Thyroid gland (tissue), 4 donors: Measurements from ENCODE around the gene PRKAG1. TPM values are rescaled to one million over a fixed set of nuclear protein-coding genes. Genes with fewer than 3 reads are reported as not detected.

ENCODE experiments used
- DNase-seq, 2 donors: peaks; one replicate each; pipeline ENCODE4 v3.0.0-alpha.2; 2019
- H3K27ac ChIP-seq, 3 donors: fragments of 200-600 bp; sonication (generic); 1 replicate in 2 of 3; 2 replicates in 1 of 3; pipeline ENCODE4 v1.5.1; 2016 to 2019; ENCODE audit warnings: mild to moderate bottlenecking in 1 of 3, moderate library complexity in 1 of 3
- H3K27me3 ChIP-seq: fragments of 200-600 bp; sonication (generic); one replicate; pipeline ENCODE4 v1.5.1; 2019
- H3K36me3 ChIP-seq, 2 donors: fragments of 200-600 bp; sonication (generic); one replicate each; pipeline ENCODE4 v1.5.1; 2016 to 2019
- H3K4me1 ChIP-seq, 2 donors: fragments of 200-600 bp; sonication (generic); one replicate each; pipeline ENCODE4 v1.5.1; 2017 to 2019
- H3K4me3 ChIP-seq, 3 donors: fragments of 200-600 bp; sonication (generic); replicated peaks in 1 of 3; 1 replicate in 2 of 3; 2 replicates in 1 of 3; pipeline ENCODE4 v1.5.1; 2016; ENCODE audit warnings: mild to moderate bottlenecking in 1 of 3
- H3K9me3 ChIP-seq: fragments of 200-600 bp; sonication (generic); one replicate; pipeline ENCODE4 v1.5.1; 2017
- POLR2A ChIP-seq, 2 donors: fragments of 450-650 bp; IDR thresholded peaks; one replicate each; pipeline ENCODE4 v1.6.1; 2017; ENCODE audit warnings: antibody characterized with exemption in 2 of 2, mild to moderate bottlenecking in 2 of 2, moderate library complexity in 1 of 2
- WGBS, 2 donors: methylation state at CpG; one replicate each; pipeline ENCODE4 v1.1.5; 2017; 5-methylcytosine and 5-hydroxymethylcytosine counted together
- intact Hi-C: fragments of 100-400 bp; cut with DNase I; formaldehyde crosslinking; loops from one replicate; pipeline ENCODE4 v1.15.1; 2023
- total RNA-seq, 4 donors: library from RNA; depleted of rRNA; stranded (reverse); fragments of >200 nt; gene quantifications; one replicate each; pipeline ENCODE4 v1.2.3, GENCODE V29; 2016
- TF ChIP-seq, protein P1 (sequence below), 6 experiments: fragments of 200-600 bp in 3 of 6; fragments of 450-650 bp in 3 of 6; sonication (generic) in 3 of 6; IDR thresholded peaks; one replicate each; pipeline ENCODE4 v1.5.1; 2016 to 2019; ENCODE audit warnings: antibody characterized with exemption in 6 of 6, mild to moderate bottlenecking in 2 of 6, inconsistent platforms in 1 of 6, moderate library complexity in 1 of 6

Gene PRKAG1
- total RNA-seq, 4 donors from 2014 or later: 50.3 to 68.1 (median 59.9) TPM

DNA sequence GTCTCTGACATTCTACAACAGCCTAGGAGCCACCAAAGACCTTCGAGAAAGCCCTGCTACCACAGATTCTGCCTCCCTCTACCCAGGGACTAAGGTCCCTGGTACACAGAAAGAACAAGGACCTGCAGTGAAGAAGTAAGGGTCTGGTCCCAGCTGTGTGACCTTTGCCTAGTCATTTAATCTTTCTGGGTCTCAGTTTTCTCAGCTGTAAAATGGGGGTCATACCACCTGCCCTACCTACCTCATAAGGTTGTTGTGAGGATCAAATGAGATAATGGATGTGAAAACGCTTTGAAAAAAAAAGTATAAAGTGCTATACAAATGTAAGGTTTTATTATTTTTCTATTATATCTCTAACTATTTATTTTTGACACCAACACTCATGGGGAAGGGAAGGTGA is 5.2 kb upstream of the PRKAG1 start:
- Histone ChIP-seq H3K27ac (no peak overlapping the region), H3K36me3 (peaks cover 60 to 77% of the 10 kb centered on the region in 2 donors), H3K27me3 (no peaks in the 10 kb centered on the region), H3K4me1 (no peaks in the 10 kb centered on the region), H3K9me3 (no peaks in the 10 kb centered on the region), H3K4me3 (no peak overlapping the region)
- intact Hi-C loops: no loop called here
- no peak for DNase-seq
- 91 to 99% methylated on average over 2 of the region's 2 CpGs for WGBS, 2 donors
- TF ChIP-seq, protein P1, sequence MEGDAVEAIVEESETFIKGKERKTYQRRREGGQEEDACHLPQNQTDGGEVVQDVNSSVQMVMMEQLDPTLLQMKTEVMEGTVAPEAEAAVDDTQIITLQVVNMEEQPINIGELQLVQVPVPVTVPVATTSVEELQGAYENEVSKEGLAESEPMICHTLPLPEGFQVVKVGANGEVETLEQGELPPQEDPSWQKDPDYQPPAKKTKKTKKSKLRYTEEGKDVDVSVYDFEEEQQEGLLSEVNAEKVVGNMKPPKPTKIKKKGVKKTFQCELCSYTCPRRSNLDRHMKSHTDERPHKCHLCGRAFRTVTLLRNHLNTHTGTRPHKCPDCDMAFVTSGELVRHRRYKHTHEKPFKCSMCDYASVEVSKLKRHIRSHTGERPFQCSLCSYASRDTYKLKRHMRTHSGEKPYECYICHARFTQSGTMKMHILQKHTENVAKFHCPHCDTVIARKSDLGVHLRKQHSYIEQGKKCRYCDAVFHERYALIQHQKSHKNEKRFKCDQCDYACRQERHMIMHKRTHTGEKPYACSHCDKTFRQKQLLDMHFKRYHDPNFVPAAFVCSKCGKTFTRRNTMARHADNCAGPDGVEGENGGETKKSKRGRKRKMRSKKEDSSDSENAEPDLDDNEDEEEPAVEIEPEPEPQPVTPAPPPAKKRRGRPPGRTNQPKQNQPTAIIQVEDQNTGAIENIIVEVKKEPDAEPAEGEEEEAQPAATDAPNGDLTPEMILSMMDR (IDR thresholded peaks at IDR 0.05): no peak
- TF ChIP-seq POLR2A (IDR thresholded peaks at IDR 0.05): no peak

DNA sequence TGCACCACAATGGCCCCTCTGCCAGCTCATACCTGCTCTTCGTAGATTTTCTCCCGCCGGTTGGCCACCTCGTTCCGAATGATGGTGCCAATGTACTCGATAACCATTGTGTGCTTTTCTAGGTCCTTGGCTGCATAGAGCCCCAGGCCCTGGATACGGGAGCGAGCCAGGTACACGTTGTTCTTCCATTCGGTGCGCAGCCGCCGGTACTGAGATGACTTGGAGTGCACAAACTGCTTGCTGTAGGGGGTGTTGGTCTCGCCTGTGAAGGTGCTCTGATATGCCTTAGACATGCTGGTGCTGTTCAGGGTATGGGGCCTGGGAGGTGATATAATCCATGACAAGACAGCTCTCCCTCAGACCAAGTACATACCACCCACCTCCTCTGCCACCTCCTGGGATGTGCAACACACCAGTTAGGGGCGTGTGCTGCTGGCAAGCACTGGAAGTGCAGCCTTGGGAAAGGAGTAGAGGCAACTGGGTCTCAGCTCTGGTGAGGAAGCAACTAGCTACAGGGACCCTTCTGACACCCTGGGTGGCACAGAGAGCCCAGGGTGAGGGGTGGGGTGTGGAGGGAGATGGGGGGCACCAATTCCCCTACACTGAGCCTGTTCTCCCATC is 4.1 kb upstream of the PRKAG1 start:
- TF ChIP-seq POLR2A (IDR thresholded peaks at IDR 0.05): no peak
- TF ChIP-seq, protein P1 (IDR thresholded peaks at IDR 0.05): no peak
- no peak for DNase-seq

DNA sequence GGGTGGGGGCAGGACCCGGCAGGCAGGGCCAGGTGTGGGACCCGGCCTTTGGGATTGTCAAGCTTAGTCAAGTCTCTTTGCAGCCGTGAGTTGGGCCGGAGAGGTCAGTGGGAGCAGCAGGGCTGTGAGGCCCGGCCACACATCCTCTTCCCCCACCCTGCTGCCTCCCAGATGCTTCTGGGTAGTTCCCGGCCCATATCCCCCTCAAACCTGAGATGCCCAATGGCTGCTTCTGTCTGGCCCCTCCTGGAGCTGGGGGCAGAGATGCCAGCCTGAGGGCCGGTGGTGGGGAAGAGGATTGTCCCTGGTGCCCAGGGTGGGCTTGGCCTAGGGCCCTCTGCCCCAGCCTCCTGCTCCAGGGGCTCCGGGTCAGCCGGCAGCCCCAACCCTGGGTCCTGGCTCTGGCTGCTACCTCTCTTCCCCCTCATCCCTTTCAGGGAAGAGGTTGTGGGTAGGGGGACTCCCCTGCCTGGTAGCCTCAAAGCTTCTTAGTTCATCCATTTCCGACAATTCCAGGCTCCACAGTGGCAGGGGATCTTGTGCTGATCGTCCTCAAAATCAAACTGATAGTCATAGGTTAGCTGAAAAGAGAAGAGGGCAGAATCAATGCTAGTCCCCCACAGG is 2.8 kb upstream of the PRKAG1 start:
- no peak for TF ChIP-seq POLR2A (IDR thresholded peaks at IDR 0.05)
- TF ChIP-seq, protein P1 (IDR thresholded peaks at IDR 0.05): no peak
- Histone ChIP-seq H3K9me3 (no peaks in the 10 kb centered on the region), H3K4me1 (peaks cover 8% of the 10 kb centered on the region in 2 donors), H3K4me3 (no peak overlapping the region), H3K27me3 (no peaks in the 10 kb centered on the region), H3K27ac (no peak overlapping the region), H3K36me3 (peaks cover 43 to 54% of the 10 kb centered on the region in 2 donors)
- intact Hi-C loops: no loop called here
- no peak for DNase-seq
- 92% methylated on average over 8 to 10 of the region's 11 CpGs for WGBS, 2 donors

More for the DNA sequence above, 4.1 kb upstream of the PRKAG1 start:
- 91 to 93% methylated on average over 15 of the region's 15 CpGs for WGBS, 2 donors
- H3K4me3 ChIP-seq: no peak overlapping the region
- intact Hi-C loops: no loop called here
- no peaks in the 10 kb centered on the region for H3K27me3 ChIP-seq
- no peak overlapping the region for H3K27ac ChIP-seq
- peaks cover 3 to 6% of the 10 kb centered on the region in 2 donors for H3K4me1 ChIP-seq
- peaks cover 56 to 66% of the 10 kb centered on the region in 2 donors for H3K36me3 ChIP-seq
- no peaks in the 10 kb centered on the region for H3K9me3 ChIP-seq

DNA sequence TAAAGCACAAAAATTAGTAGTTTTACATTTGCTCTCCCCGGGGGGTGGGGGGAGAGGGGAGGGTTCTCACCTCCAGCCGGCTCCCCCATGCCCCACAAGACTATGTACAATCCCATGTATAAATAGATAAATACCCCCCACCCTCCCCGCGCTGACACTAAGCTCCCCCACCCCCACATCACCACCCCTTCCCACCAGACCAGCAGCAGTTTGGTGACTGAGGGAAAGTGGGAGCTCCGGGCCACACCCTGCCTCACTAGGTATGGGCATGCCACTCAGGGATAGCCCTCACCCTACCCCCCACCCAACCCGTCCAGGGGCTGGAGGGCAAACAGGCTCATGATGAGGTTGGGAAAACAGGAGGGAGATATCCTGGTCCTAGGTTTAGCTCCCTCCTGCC is 1.9 kb upstream of the PRKAG1 start:
- TF ChIP-seq, protein P1 (IDR thresholded peaks at IDR 0.05): no peak
- no peak for TF ChIP-seq POLR2A (IDR thresholded peaks at IDR 0.05)
- intact Hi-C loops: no loop called here
- H3K27me3 ChIP-seq: no peaks in the 10 kb centered on the region
- H3K4me3 ChIP-seq: no peak overlapping the region
- WGBS, 2 donors: 90 to 91% methylated on average over 5 of the region's 6 CpGs
- DNase-seq: no peak
- H3K36me3 ChIP-seq: peaks cover 34 to 44% of the 10 kb centered on the region in 2 donors
- no peak overlapping the region for H3K27ac ChIP-seq
- H3K9me3 ChIP-seq: no peaks in the 10 kb centered on the region
- H3K4me1 ChIP-seq: peaks cover 8% of the 10 kb centered on the region in 2 donors
